H1 (cell line): ENCODE results near the gene TP53I11. TPM values are rescaled to one million over a fixed set of nuclear protein-coding genes. Genes with fewer than 3 reads are reported as not detected.
A peak's percentile ranks its signal among the peaks of the same experiment; 100 is the strongest.

Experiments
- CBX5 ChIP-seq: fragments of 300-800, 300-1000 bp; sonication (generic); IDR thresholded peaks from 2 replicates; pipeline ENCODE4 v1.7.1; 2016; ENCODE audit warnings: antibody characterized with exemption, low read length, low read depth
- CBX8 ChIP-seq: fragments of 300-800, 300-1000 bp; sonication (generic); IDR thresholded peaks from 2 replicates; pipeline ENCODE4 v1.7.1; 2016; ENCODE audit warnings: low read depth, low read length, borderline replicate concordance
- CEBPB ChIP-seq: IDR thresholded peaks from 2 replicates; pipeline ENCODE4 v1.6.1; 2012; ENCODE audit warnings: low read depth, low read length
- CHD1 ChIP-seq: IDR thresholded peaks from 2 replicates; pipeline ENCODE4 v1.6.1; 2012; ENCODE audit warnings: low read depth, low read length, improper control_type of control experiment
- CHD2 ChIP-seq: IDR thresholded peaks from 2 replicates; pipeline ENCODE4 v1.6.1; 2012; ENCODE audit warnings: low read length, improper control_type of control experiment
- CTCF ChIP-seq, 3 experiments: IDR thresholded peaks; 1 replicate in 2 of 3; 2 replicates in 1 of 3; pipeline versions ENCODE4 v1.5.1 to v1.6.1; 2011; ENCODE audit warnings: low read length in 3 of 3, mild to moderate bottlenecking in 3 of 3, inconsistent platforms in 2 of 3, low read depth in 1 of 3, moderate library complexity in 1 of 3; ENCODE audit not compliant: insufficient read depth in 1 of 3; ENCODE audit errors: control extremely low read depth in 1 of 3
- EGR1 ChIP-seq: IDR thresholded peaks from 2 replicates; pipeline ENCODE4 v1.6.1; 2011; ENCODE audit warnings: low read depth, low read length, borderline replicate concordance
- EZH2 ChIP-seq: fragments of 200-600 bp; sonication (generic); IDR thresholded peaks from 2 replicates; pipeline ENCODE4 v1.7.1; 2012; ENCODE audit warnings: low read depth, mild to moderate bottlenecking, moderate library complexity, low read length, inconsistent platforms; ENCODE audit not compliant: severe bottlenecking
- GABPA ChIP-seq: IDR thresholded peaks from 2 replicates; pipeline ENCODE4 v1.6.1; 2011; ENCODE audit warnings: mild to moderate bottlenecking, low read length, moderate library complexity, borderline replicate concordance; ENCODE audit not compliant: insufficient read depth
- HDAC2 ChIP-seq, 2 experiments: fragments of 300-600 bp in 1 of 2; sonication (generic) in 1 of 2; IDR thresholded peaks; 2 replicates each; pipeline ENCODE4 v1.6.1; 2011 to 2012; ENCODE audit warnings: low read depth in 2 of 2, low read length in 2 of 2, mild to moderate bottlenecking in 2 of 2, moderate library complexity in 2 of 2, borderline replicate concordance in 1 of 2, inconsistent platforms in 1 of 2
- JUN ChIP-seq: IDR thresholded peaks from 2 replicates; pipeline ENCODE4 v1.6.1; 2011; ENCODE audit warnings: low read depth, mild to moderate bottlenecking, improper control_type of control experiment, low read length
- JUND ChIP-seq: IDR thresholded peaks from 2 replicates; pipeline ENCODE4 v1.6.1; 2011; ENCODE audit warnings: mild to moderate bottlenecking, improper control_type of control experiment, low read length
- KDM1A ChIP-seq: fragments of 200-600, 300-600 bp; sonication (generic); IDR thresholded peaks from 2 replicates; pipeline ENCODE4 v1.7.1; 2016; ENCODE audit warnings: mild to moderate bottlenecking, low read length, borderline replicate concordance
- NRF1 ChIP-seq: IDR thresholded peaks from 2 replicates; pipeline ENCODE4 v1.6.1; 2011; ENCODE audit warnings: mild to moderate bottlenecking, low read depth, low read length, improper control_type of control experiment
- PHF8 ChIP-seq: fragments of 200-600 bp; sonication (generic); conservative IDR thresholded peaks from 2 replicates; pipeline ENCODE4 v1.7.1; 2012; ENCODE audit warnings: low read depth, mild to moderate bottlenecking, inconsistent platforms, low read length, moderate library complexity
- POU5F1 ChIP-seq: IDR thresholded peaks from 2 replicates; pipeline ENCODE4 v1.6.1; 2011; ENCODE audit warnings: low read depth, mild to moderate bottlenecking, low read length, moderate library complexity
- SIRT6 ChIP-seq: IDR thresholded peaks from one replicate; pipeline ENCODE4 v1.7.1; 2012; ENCODE audit warnings: low read length, inconsistent platforms
- SP1 ChIP-seq: IDR thresholded peaks from 2 replicates; pipeline ENCODE4 v1.6.1; 2011; ENCODE audit warnings: low read depth, low read length
- SRF ChIP-seq: IDR thresholded peaks from 2 replicates; pipeline ENCODE4 v1.6.1; 2011; ENCODE audit warnings: mild to moderate bottlenecking, low read depth, low read length, moderate library complexity
- SUZ12 ChIP-seq: fragments of 200-600 bp; sonication (generic); IDR thresholded peaks from 2 replicates; pipeline ENCODE4 v1.6.1; 2012; ENCODE audit warnings: mild to moderate bottlenecking, inconsistent platforms, low read length, moderate library complexity, mixed read lengths
- TBP ChIP-seq: IDR thresholded peaks from 2 replicates; pipeline ENCODE4 v1.6.1; 2011; ENCODE audit warnings: low read depth, low read length, improper control_type of control experiment
- TCF12 ChIP-seq: IDR thresholded peaks from 2 replicates; pipeline ENCODE4 v1.6.1; 2011; ENCODE audit warnings: low read depth, mild to moderate bottlenecking, low read length
- YY1 ChIP-seq: IDR thresholded peaks from 2 replicates; pipeline ENCODE4 v1.6.1; 2011; ENCODE audit warnings: low read depth, mild to moderate bottlenecking, low read length
- polyA plus RNA-seq, 7 experiments: library from polyadenylated mRNA; depleted of rRNA in 3 of 7; stranded (reverse) in 5 of 7; unstranded in 2 of 7; fragments of >200 nt in 5 of 7; fragments of 200-250 nt in 2 of 7; gene quantifications; 1 replicate in 5 of 7; 2 replicates in 1 of 7; 4 replicates in 1 of 7; pipeline versions ENCODE4 v1.2.1 to v1.2.3, GENCODE V29; 2011 to 2013; ENCODE audit warnings: missing spikeins in 2 of 7, mixed read lengths in 2 of 7
- total RNA-seq: library from RNA; stranded (reverse); fragmentation: NEBNext Ultra II Directional; extraction: Animal tissue kit (Norgen Biotek cat#: 25700); gene quantifications from 2 replicates; pipeline ENCODE4 v1.2.1, GENCODE V29; 2021

Gene TP53I11
- total and polyA plus RNA-seq, 2 of the 8 experiments (the other 6 are each of a cell fraction or from before 2014, with no cell fraction given), result 34.0 to 46.3 TPM

GRCh38 chr11:44949160-44950030 lies 1.3 kb downstream of the TP53I11 start (continued):
- TF ChIP-seq CTCF (IDR thresholded peaks at IDR 0.05; ENCODE audit: control extremely low read depth in 1 of 3, insufficient read depth in 1 of 3, low read depth in 1 of 3, low read length in 3 of 3) (peak in 2 of 3 experiments; percentile 71 to 78; a peak in 3 of 4 replicates), CEBPB (no peak), YY1 (no peak), SP1 (no peak), CHD1 (no peak), EZH2 (no peak), SUZ12 (no peak), CHD2 (no peak), POU5F1 (no peak), SIRT6 (no peak), NRF1 (no peak), PHF8 (no peak), GABPA (no peak), JUN (no peak), EGR1 (no peak), TBP (no peak), JUND (no peak), CBX5 (no peak), CBX8 (no peak), SRF (no peak), HDAC2 (IDR thresholded peaks at IDR 0.05; ENCODE audit: borderline replicate concordance in 1 of 2, low read depth in 2 of 2, low read length in 2 of 2) (0 out of 4 replicates have a peak, but pooled peaks of 1 of the 2 experiments have one; percentile 50), KDM1A (peak; percentile 36; the same call in 1 of the 2 replicates), TCF12 (no peak)
